Measurements from ENCODE around the gene TEN1. TPM values are rescaled to one million over a fixed set of nuclear protein-coding genes. Genes with fewer than 3 reads are reported as not detected.

The TEN1 gene
- total RNA-seq, 1 donor from 2014 or later = 16.9 TPM

GRCh38 chr17:76005263-76006149 lies 26.5 kb downstream of the TEN1 start:
- intact Hi-C loops (cut with micrococcal nuclease) = loop anchor here (1.0 kb wide), 1 partner anchor 100 kb away; no protein-coding TSS in a partner anchor

- intact Hi-C loops (cut with micrococcal nuclease) = no loop called here
These were observed 28.2 kb downstream of the TEN1 start for GRCh38 chr17:76007131-76007849.

- intact Hi-C loops (cut with micrococcal nuclease) = no loop called here
These were observed 28.8 kb downstream of the TEN1 start for GRCh38 chr17:76007850-76008165.

- intact Hi-C loops (cut with micrococcal nuclease) = no loop called here
These were observed 29.2 kb downstream of the TEN1 start for GRCh38 chr17:76008208-76008607.

- intact Hi-C loops (cut with micrococcal nuclease) = no loop called here
These were observed 29.8 kb downstream of the TEN1 start for GRCh38 chr17:76008630-76009425.

- intact Hi-C loops (cut with micrococcal nuclease) = no loop called here
These were observed 30.4 kb downstream of the TEN1 start for GRCh38 chr17:76009447-76009846.

GRCh38 chr17:76009969-76010661 lies 31.1 kb downstream of the TEN1 start:
- intact Hi-C loops (cut with micrococcal nuclease) = loop anchor here (5.0 kb wide), 2 partner anchors 97 to 387 kb away; no protein-coding TSS in a partner anchor

- intact Hi-C loops (cut with micrococcal nuclease) = loop anchor here (5.0 kb wide), 2 partner anchors 95 to 385 kb away; no protein-coding TSS in a partner anchor
These were observed 32.9 kb downstream of the TEN1 start for GRCh38 chr17:76011951-76012350.

- intact Hi-C loops (cut with micrococcal nuclease) = loop anchor here (5.0 kb wide), 2 partner anchors 94 to 384 kb away; no protein-coding TSS in a partner anchor
These were observed 34.4 kb downstream of the TEN1 start for GRCh38 chr17:76013377-76013932.

- intact Hi-C loops (cut with micrococcal nuclease) = loop anchor here (1.0 to 5.0 kb wide), 4 partner anchors 93 to 383 kb away; no protein-coding TSS in a partner anchor
These were observed 35.3 kb downstream of the TEN1 start for GRCh38 chr17:76014100-76014924.

- intact Hi-C loops (cut with micrococcal nuclease) = loop anchor here (1.0 to 5.0 kb wide), 4 partner anchors 92 to 382 kb away; no protein-coding TSS in a partner anchor
These were observed 35.9 kb downstream of the TEN1 start for GRCh38 chr17:76014925-76015261.

GRCh38 chr17:76017481-76018339 lies 38.7 kb downstream of the TEN1 start:
- intact Hi-C loops (cut with micrococcal nuclease) = no loop called here

- intact Hi-C loops (cut with micrococcal nuclease) = no loop called here
These were observed 39.3 kb downstream of the TEN1 start for GRCh38 chr17:76018340-76018680.

GRCh38 chr17:76018801-76019200 lies 39.8 kb downstream of the TEN1 start:
- intact Hi-C loops (cut with micrococcal nuclease) = no loop called here

- intact Hi-C loops (cut with micrococcal nuclease) = no loop called here
These were observed 40.9 kb downstream of the TEN1 start for GRCh38 chr17:76019833-76020467.

- intact Hi-C loops (cut with micrococcal nuclease) = no loop called here
These were observed 43.2 kb downstream of the TEN1 start for GRCh38 chr17:76022285-76022684.

- intact Hi-C loops (cut with micrococcal nuclease) = no loop called here
These were observed 44.2 kb downstream of the TEN1 start for GRCh38 chr17:76022973-76023899.

All from T-helper 1 cell treated with Interleukin-12 subunit alpha and Interleukin-12 subunit beta and Interleukin-4 antibody, amounts not matched to agents 30 ng/mL and 1 ng/mL, for 36 hours (primary cell).